ENCODE results near the gene C16orf86.

- TF ChIP-seq CTCF (conservative IDR thresholded peaks at IDR 0.05 in 1 of 2, IDR thresholded peaks at IDR 0.05 in 1 of 2; ENCODE audit: extremely low read depth in 1 of 2, insufficient read depth in 1 of 2, low read depth in 1 of 2, low read length in 2 of 2) (no peak), EZH2 (IDR thresholded peaks at IDR 0.05; ENCODE audit: borderline replicate concordance, low read length) (no peak)
These were observed 8.9 kb downstream of the C16orf86 start for GRCh38 chr16:67675579-67675935.
